ENCODE results near the gene ANAPC4.

DNA sequence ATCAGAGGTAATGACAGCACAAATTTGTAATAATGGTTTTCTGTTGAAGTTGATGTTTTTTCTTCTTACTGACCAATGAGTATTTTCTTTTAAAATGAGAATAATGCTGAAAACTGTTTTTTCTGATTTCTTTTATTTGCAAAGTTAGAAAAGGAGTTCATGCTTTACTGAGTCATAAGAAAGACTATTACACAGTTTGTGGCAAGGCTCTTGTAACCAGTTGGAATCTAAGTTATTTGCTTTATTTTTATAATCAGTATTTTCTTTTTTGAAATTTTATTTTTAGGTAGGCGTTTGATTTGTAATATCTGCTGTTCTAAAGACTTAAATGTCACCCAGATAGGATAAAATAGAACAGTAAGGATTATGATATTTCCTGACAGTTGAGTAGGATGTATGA, 25.5 kb downstream of the ANAPC4 start:
- TF ChIP-seq BHLHE40 (IDR thresholded peaks at IDR 0.05; ENCODE audit: low read depth, low read length) (no peak), HES2 (IDR thresholded peaks at IDR 0.05) (no peak), CTCF (IDR thresholded peaks at IDR 0.05) (no peak), EP300 (IDR thresholded peaks at IDR 0.05) (no peak), NR3C1 (IDR thresholded peaks at IDR 0.05) (no peak), CEBPB (IDR thresholded peaks at IDR 0.05) (no peak), SMC3 (IDR thresholded peaks at IDR 0.05) (no peak), KDM1A (IDR thresholded peaks at IDR 0.05; ENCODE audit: low read depth) (no peak), MAZ (IDR thresholded peaks at IDR 0.05; ENCODE audit: borderline replicate concordance, low read depth, low read length) (no peak), POLR2A (IDR thresholded peaks at IDR 0.05; ENCODE audit: low read length) (no peak), ELK1 (IDR thresholded peaks at IDR 0.05; ENCODE audit: low read depth, low read length) (no peak), RAD21 (conservative IDR thresholded peaks at IDR 0.05 in 1 of 2, IDR thresholded peaks at IDR 0.05 in 1 of 2) (no peak)
- TF ChIP-seq, protein P1, sequence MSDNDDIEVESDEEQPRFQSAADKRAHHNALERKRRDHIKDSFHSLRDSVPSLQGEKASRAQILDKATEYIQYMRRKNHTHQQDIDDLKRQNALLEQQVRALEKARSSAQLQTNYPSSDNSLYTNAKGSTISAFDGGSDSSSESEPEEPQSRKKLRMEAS (IDR thresholded peaks at IDR 0.05) = no peak
- TF ChIP-seq, protein P2, sequence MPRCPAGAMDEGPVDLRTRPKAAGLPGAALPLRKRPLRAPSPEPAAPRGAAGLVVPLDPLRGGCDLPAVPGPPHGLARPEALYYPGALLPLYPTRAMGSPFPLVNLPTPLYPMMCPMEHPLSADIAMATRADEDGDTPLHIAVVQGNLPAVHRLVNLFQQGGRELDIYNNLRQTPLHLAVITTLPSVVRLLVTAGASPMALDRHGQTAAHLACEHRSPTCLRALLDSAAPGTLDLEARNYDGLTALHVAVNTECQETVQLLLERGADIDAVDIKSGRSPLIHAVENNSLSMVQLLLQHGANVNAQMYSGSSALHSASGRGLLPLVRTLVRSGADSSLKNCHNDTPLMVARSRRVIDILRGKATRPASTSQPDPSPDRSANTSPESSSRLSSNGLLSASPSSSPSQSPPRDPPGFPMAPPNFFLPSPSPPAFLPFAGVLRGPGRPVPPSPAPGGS (IDR thresholded peaks at IDR 0.05) = no peak
